MV-4-11 (cell line): ENCODE measurements around the gene COA3.

ENCODE experiments used
- DNase-seq: peaks from one replicate; lab custom pipeline; 2025; lab: John Stamatoyannopoulos, UW

Gene COA3, protein sequence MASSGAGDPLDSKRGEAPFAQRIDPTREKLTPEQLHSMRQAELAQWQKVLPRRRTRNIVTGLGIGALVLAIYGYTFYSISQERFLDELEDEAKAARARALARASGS

DNA sequence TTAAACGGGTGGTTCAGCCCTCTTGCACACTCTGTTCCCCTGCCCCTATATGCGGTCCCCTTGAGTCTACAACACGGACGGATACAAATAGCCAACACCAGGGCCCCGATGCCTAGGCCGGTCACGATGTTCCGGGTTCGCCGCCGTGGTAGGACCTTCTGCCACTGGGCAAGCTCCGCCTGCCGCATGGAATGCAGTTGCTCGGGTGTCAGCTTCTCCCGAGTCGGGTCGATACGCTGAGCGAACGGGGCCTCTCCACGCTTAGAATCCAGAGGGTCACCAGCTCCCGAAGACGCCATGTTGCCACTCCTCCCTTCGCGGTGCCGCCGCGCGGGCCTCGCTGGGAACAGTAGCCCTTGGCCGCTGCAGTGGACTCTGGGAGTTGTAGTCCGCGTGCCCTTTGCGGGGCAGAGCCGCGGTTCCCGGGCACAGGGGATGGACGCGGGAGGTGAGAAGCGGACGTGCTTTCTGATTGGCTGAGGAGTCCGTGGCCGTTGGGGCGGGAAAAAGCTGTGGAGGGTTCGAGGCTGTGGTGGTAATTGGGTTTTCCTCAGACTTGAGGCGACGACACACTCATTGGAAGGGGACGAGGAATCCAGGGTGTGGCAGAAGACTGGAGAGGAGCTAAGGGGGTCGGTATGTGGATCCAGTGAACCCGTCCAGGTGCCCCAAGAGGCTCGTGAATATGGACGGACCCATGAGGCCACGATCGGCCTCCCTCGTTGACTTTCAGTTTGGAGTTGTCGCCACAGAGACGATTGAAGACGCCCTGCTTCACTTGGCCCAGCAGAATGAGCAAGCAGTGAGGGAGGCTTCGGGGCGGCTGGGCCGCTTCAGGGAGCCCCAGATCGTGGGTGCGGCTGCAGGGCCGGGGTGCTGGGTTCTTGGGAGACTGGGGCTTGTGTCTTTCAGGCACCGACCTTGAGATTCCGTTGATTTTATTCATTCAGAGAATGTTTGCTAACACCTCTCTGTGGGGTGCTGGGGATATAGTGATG, at the start of gene COA3, which contains the start of gene CNTD1:
Gene COA3, minus strand, starts transcription at position 322 of the 998 bp plus-strand sequence. Its CDS starts 23 bp downstream, at position 299.
Gene CNTD1, plus strand, starts transcription at position 479 of the 998 bp plus-strand sequence. Its CDS starts 207 bp downstream, at position 686.
- peak; percentile 73 for DNase-seq

DNA sequence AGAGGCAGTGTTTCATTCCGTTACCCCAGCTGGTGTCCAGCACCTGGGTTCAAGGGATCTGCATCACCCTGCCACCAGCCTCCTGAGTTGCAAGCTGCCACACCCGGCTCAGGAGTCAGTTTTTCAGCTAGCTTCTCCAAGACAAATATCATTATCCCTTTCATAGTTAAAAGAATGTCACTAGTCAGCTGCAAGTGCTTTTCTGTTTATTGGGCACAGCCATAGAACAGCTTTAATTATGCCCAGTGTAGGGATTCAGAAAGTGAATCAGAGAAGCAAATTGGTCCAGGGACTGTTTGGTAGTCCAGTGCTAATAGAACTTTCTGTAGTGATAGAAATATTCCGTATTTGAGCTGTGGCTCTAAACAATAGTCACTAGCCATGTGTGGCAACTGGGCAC, 49.6 kb upstream of the COA3 start:
- no peak for DNase-seq

DNA sequence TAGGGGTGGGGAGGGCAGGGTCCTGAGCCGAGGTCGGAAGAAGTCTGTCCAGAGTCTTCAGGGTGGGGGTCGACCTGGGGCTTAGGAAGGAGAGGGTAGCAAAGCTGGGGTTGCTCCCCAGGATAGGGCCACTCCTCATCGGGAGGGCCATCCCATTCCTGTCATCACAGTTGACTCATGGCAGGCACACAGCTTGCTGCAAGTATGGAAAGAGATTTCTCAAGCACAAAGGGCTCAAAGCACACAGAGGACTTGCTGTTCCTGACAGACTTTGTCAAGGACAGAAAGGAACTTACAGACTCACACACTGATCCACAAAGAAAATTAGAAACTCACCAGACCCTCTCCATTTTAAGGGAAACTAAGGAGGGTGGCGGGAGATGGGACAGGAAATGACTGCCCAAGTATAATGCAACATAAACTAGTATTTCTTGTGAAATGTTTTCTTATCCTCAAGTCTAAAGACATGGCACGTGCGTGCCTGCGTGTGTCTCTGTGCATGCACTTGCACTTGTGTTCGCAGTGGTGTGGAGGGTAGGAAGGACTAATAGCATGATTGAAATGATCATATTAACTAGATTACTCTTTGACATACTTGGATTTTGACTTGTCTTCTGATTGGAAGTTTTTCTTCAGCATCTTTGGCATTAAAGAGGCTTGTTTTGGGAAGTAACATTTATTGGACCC, 48.2 kb upstream of the COA3 start:
- DNase-seq: peak; percentile 26

DNA sequence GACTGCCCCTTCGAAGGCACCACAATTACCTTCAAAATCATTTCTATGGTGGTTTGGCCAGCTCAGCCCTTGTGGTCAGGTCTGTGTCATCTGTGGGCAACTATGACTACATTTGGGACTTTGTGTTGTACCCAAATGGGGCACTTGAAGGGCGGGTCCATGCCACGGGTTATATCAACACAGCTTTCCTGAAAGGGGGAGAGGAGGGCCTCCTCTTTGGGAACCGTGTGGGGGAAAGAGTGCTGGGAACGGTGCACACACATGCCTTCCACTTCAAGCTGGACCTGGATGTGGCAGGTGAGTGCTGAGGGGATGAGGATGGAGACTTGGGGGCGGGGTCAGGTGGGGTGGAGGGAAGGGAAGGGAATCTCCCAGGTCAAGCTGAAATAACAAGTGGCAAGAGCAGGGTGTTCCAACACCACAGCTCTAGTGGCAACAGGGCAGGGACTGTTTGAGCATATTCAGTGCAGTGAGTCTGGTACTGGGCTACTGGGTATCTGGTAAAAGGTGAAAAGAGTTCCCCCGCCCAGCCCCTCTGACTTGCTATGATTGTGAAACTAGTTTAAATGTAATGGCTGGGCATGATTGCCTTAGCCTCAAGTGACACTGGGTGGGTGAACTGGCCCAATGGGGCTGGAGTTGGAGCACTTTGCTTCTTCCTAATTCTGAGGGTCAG, 47.6 kb upstream of the COA3 start:
- peak; percentile 56 for DNase-seq

DNA sequence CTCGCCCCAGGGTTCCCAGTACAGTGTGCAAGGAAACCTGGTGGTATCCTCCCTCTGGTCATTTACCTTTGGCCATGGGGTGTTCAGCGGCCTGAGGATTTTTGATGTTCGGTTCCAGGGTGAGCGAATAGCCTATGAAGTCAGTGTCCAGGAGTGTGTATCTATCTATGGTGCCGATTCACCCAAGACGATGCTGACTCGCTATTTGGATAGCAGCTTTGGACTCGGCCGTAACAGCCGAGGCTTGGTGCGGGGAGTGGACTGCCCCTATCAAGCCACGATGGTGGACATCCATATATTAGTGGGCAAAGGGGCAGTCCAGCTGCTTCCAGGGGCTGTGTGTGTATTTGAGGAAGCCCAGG, 47.0 kb upstream of the COA3 start:
- no peak for DNase-seq

DNA sequence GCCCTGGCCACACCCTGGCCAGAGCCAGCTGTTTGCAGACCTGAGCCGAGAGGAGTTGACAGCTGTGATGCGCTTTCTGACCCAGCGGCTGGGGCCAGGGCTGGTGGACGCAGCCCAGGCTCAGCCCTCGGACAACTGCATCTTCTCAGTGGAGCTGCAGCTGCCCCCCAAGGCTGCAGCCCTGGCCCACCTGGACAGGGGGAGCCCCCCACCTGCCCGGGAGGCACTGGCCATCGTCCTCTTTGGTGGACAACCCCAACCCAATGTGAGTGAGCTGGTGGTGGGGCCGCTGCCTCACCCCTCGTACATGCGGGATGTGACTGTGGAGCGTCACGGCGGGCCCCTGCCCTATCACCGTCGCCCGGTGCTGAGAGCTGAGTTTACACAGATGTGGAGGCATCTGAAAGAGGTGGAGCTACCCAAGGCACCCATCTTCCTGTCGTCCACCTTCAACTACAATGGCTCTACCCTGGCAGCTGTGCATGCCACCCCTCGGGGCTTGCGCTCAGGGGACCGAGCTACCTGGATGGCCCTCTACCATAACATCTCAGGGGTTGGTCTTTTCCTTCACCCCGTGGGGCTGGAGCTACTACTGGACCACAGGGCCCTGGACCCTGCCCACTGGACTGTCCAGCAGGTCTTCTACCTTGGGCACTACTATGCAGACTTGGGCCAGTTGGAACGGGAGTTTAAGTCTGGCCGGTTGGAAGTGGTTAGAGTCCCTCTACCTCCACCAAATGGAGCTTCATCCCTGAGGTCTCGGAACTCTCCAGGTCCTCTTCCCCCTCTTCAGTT, 46.5 kb upstream of the COA3 start:
- no peak for DNase-seq

DNA sequence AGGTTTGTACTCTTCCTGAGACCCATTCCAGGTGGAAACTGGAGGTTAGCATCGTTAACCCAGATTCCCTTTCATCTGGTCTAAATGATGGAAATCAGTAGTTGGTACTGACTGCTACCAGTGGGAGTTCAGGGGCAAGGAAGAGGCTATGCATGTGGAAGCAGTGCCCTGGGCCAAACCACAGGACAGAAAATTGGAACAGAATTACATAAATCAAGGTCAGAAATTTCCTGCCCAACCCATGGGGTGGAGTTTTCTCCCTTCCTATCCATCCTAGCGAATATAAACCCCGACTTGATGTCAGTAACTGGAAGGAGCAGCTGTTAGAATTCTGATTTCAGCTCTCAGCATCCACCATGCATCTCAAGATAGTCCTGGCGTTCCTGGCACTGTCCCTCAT, 45.8 kb upstream of the COA3 start, which contains the start of gene AOC2:
Gene AOC2, plus strand, starts transcription at position 310 of the 400 bp plus-strand sequence. Its CDS starts 47 bp downstream, at position 357.
- no peak for DNase-seq

DNA sequence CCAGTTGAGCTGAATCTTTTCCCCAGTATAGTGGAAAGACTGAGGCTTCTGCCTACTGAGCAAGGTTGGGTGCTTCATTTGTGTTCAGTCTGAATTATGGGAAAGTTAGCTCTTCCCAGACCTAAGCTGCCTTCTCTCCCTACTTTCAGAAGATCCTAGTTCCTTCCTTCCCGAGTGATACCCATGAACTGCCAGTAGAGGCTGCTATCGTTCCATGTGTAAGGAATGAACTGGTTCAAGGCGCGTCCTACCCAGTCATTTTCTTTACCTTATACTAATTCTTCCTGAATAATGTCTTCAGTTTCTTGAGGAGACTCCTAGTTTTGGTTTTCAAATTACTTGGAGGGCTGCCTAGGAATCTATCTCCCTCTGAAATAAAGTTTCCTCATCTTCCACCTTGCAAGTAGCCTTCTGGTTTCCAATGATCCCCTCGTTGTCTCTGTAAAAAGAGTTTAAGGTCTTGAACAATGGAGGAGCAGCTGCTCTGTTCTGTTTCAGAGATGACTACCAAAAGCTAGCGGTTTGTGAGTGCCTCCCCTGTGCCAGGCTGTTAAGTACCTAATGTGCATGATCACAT, 44.9 kb upstream of the COA3 start:
- DNase-seq: peak; percentile 21

DNA sequence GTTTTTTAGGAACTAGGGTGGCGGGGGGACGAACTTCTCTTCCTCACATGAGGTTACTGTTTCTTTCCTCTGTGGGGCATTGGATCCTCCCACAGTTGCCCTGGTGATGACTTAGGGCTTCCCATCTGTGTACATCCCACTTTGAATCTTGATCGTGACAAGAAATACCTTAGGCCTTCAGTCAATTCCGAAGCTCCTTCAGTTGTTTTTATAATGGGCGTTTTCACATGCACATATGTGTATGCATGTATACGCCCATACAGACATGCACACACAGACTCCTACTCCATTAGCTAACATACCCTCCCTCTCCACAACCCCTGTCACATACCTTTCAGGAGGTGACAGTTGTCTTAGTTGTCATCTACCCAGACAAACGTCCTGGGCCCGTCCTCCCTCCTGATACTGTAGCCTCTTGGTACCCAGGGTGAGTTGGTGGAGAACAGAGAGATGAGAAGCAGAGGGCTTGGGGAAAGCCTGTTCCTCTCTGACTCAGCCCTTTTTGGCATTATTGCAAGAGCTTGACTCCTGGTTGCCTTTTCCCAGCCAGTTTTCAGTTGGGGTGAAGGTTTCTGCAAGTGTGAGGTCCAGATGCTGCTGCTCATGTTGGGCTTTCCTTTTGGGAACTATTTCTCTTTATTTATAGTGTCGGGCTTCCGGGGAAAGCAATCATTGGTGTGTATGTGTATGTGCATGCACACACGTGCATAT, 43.6 kb upstream of the COA3 start:
- no peak for DNase-seq

DNA sequence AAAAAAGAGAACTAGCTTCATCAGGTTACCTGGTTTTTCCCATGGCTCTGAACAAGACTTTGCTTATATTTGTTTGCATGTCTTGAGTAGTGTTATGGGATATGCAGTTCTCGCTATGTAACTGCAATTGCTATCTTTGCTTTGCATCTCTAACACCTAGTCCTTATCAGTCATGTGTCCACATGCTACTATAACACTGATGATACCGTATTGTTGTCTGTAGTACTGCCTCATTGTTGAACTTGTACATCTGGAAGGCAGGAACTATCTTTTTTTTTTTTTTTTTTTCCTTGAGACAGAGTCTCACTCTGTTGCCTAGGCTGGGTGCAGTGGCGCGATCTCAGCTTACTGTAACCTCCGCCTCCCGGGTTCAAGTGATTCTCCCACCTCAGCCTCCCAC, 37.2 kb upstream of the COA3 start:
- peak; percentile 34 for DNase-seq

DNA sequence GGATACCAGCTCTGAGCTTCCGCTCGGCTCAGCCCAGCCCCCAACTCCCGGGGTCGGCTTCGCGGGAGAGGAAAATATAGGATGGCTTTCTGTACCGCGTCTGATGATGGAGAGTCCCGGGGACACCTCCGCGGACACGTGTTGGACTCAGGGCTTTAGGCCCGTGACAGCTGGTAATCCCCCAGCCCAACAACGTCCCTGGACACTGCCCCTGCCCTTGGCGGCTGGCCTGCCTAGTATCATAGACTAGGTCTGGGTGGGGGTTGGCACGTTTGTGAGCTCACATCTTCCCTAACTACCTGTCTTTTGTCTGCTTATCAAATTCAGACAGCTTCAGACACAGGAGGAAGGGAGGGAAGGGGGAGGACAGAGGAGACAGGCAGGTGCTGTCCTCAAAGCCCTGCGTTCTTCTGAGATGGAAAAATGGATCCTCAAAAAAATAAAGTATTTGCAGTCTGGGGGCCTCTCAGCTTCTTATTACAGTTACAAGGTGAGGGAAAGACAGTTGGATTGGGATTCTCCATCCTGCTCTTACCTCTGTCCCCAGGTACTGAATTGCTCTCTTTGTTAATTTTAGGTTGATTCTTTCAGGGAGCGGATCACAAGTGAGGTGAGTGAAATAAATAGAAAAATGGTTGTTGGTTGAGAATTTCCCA, 35.4 kb upstream of the COA3 start:
- no peak for DNase-seq

DNA sequence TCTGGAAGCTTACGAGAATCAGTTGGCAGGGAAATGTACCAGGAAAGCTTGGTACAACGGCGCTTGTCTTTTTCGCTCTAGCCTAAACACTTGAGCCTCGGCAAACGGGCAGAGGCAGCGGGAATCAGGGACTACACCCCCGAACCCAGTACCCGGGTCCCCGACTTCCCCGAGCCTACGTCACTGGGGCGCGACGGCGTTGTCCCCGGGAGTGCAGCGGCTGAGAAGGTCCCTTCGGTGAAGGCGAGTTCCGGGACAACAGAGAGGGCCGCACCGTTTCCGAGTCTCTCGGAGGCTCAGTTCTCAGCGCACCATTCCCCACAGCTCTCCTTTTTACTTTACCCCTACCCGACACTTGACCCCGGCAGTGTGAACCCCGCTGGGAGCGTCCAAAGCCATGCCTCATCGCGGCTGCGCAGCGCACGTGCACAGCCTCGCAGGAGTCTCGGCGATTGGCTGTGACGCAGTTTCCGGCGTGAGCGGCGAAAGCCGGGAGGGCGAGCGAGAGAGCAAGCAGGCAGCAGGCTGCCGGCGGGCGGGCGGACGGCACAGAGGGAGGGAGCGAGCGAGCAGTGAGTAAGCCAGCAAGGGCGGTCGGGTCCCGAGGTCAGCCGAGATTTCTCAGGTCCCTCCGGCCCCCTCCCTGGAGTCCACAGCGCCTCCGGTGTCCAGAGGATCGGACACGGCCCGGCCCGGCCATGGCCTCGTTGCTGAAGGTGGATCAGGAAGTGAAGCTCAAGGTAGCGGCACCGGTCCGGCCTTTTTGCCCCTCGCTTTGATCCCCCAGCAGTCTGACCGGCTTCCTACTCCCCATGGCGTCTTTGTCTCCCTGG, 34.6 kb upstream of the COA3 start, which contains the start of gene PSME3:
Gene PSME3, plus strand, starts transcription at position 464 of the 833 bp plus-strand sequence. Its CDS starts 235 bp downstream, at position 699.
- DNase-seq: peak; percentile 79

DNA sequence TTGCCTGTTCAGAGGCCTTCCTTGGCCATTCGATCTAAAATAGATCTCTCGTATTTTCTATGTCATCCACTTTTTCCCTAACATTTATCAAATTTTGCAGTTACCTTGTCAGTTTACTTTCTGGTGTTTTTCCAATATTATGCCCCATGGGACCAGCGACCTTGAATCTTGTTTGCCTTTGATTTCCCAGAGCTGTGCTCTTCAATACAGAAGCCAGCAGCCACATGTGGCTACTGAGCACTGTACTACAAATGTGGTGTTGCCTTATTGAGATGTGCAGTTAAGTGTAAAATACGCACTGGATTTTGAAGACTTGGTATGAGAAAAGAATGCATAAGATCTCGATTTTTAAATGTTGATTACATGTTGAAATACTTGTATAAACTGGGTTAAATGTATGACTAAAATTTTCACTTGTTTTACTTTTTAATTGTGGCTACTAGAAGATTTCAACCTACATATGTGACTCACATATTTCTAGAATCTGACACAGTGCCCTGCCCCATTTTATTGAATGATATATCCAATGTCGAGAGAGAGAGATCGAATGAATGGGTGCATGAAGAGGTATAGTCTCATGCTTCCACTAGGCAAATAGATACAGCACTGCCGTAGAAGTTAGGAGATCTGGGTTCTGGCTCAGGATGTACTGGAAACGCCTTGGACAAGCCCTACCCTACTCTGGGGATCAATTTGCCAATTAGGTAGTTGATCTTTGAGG, 33.9 kb upstream of the COA3 start:
- DNase-seq: no peak

DNA sequence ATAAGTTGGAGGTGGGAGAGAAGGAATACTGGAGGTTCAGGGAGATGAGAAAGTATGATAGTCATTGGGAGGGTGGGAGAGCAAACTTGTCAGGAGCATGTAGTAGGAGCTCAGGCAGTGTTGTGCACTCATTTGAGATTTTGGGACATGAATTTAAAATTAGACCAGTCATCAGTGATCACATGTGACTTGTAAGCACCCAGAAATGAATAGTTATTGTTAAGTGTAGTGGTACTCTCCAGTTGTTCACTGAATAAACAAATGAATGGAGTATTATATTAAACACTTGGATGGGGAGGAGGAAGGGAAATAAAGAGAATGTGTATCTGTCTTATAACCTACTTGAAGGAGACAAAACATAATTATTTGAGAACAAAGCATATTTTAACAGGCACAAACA, 32.5 kb upstream of the COA3 start:
- DNase-seq: no peak

DNA sequence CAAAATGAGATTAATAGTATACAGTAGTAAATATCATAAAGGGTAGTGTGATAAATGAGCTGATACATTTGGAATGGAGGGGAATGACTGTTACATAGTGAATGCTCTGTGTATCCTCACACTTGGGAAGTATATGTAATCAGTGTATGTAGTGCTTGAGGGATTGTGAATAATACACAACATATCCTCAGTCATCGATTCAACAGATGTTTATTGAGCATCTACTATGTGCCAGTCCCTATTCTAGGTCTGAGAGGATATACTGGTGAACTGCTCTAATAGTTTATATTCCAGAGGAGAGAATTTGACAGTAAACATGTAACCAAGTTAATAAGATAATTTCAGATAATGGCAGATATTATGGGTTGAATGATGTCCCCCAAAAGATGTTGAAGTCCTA, 29.0 kb upstream of the COA3 start:
- no peak for DNase-seq

DNA sequence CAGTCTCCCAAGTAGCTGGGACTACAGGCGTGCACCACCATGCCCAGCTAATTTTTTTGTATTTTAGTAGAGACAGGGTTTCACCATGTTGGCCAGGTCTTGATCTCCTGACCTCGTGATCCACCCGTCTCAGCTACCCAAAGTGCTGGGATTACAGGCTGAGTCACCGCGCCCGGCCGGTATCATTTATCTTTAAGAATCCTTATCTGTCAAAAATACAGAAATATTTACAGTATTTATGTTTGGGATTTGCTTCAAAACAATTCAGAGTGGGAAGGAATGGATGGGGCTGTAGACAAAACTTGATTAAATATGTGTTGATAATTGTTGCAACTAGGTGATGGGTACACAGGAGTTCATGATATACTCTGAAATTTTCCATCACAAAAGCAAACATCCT, 22.7 kb upstream of the COA3 start:
- no peak for DNase-seq

DNA sequence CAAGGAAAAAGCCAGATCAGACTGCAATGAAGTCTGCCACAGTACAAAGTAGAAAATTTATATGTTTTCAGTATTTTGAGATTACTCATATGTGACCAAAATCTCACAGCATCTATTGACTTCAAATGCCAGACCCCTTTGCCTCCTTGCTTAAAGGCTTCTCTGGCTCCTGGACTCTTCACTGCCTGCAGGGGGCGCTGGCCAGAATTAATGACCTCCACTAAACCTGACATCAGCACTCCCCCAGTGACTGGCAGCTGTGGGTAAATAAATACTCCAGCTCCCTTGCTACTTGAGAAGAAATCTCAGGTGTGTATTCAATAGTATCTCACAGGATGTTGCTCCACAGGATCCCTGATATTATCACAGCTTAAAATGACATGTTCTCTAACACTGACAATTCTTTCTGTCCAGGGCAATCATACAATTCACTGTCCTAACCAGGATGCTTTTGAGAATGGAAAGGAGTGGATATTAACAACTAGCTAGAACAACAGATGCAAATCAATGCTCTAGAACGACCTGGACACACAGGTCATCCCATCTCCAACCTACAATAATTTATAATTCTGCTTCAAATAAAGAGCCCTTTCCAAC, 21.5 kb upstream of the COA3 start:
- DNase-seq: peak; percentile 52

DNA sequence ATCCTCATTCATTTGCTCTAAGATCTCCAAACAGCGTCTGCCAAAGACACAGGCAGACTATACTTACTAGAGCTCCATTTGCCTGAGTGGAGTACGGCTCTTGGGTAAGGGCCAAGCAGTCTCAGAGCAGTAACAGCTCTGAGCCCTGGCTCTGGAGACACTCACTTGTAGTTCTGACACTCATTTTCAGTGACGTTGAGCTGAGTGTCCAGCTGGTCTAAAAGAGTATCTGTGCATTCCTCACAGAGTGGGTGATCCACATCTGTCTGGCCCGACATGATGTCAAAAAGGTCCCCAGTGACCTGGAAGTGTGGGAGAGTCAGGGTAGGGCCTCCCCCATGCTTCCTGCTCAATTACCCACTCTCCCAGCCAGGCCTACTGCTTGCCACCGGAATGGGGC, 19.9 kb upstream of the COA3 start:
- DNase-seq: no peak
